Peyer's patch (tissue), 4 donors: ENCODE measurements around the gene HTR6. TPM values are rescaled to one million over a fixed set of nuclear protein-coding genes. Genes with fewer than 3 reads are reported as not detected.
"Not testable (repeated sequence)": the region's sequence is repeated elsewhere in the genome, so short reads cannot be mapped to it uniquely, and the experiment has no call there.

Experiments used
- DNase-seq, 3 donors: peaks; one replicate each; pipeline ENCODE4 v3.0.0-alpha.2; 2017 to 2019
- H3K27ac ChIP-seq, 4 donors: fragments of 200-600 bp; sonication (generic); one replicate each; pipeline ENCODE4 v1.5.1; 2016 to 2019
- H3K27me3 ChIP-seq, 2 donors: fragments of 200-600 bp; sonication (generic); one replicate each; pipeline ENCODE4 v1.5.1; 2019
- H3K36me3 ChIP-seq, 3 donors: fragments of 200-600 bp; sonication (generic); one replicate each; pipeline ENCODE4 v1.5.1; 2016 to 2019
- H3K4me1 ChIP-seq, 4 donors: fragments of 200-600 bp; sonication (generic); one replicate each; pipeline ENCODE4 v1.5.1; 2016 to 2019
- H3K4me3 ChIP-seq, 4 donors: fragments of 200-600 bp; sonication (generic); 1 replicate in 3 of 4; 2 replicates in 1 of 4; pipeline ENCODE4 v1.5.1; 2016 to 2019; ENCODE audit warnings: mild to moderate bottlenecking in 1 of 4
- H3K9me3 ChIP-seq, 4 donors: fragments of 200-600 bp; sonication (generic); one replicate each; pipeline ENCODE4 v1.5.1; 2016 to 2019; ENCODE audit warnings: mild to moderate bottlenecking in 1 of 4
- POLR2A ChIP-seq, 2 donors: fragments of 450-650 bp; IDR thresholded peaks; one replicate each; pipeline ENCODE4 v1.5.1; 2017; ENCODE audit warnings: antibody characterized with exemption in 2 of 2, mild to moderate bottlenecking in 2 of 2, moderate library complexity in 2 of 2
- total RNA-seq, 4 donors: library from RNA; depleted of rRNA; stranded (reverse); fragments of >200 nt; gene quantifications; one replicate each; pipeline ENCODE4 v1.1.0, GENCODE V29; 2016
- TF ChIP-seq, protein P1 (sequence below), 6 experiments: fragments of 450-650 bp in 4 of 6; fragments of 200-600 bp in 2 of 6; sonication (generic) in 1 of 6; IDR thresholded peaks; one replicate each; pipeline ENCODE4 v1.5.1; 2017 to 2019; ENCODE audit warnings: antibody characterized with exemption in 6 of 6, mild to moderate bottlenecking in 3 of 6, moderate library complexity in 1 of 6

Gene HTR6
- total RNA-seq, 4 donors from 2014 or later = 0.88 TPM; not detected in 3

DNA sequence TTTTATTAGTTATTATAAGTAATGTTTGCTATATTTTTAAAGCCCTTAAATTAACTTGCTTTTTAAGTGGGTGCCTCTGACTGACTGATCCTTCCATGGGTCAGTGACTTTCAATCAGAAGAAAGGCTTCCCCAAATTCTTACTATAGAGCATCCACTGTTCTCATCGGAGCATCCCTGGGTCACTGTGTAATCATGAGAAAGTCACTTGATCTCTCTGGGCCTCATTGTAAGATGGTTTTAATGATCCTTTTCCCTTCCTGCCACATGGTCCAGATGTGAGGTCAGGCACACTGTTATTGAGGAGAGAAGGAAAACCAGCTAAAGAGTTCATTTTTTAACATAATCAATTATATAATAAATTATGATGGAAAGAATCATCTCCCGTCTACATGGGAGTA is 31.6 kb upstream of the HTR6 start:
- H3K9me3 ChIP-seq = no peaks in the 10 kb centered on the region
- no peaks in the 10 kb centered on the region for H3K27me3 ChIP-seq
- peaks cover 0 to 3% (median 0%) of the 10 kb centered on the region in 3 donors for H3K36me3 ChIP-seq
- DNase-seq = no peak
- no peak overlapping the region for H3K4me3 ChIP-seq
- no peak for TF ChIP-seq POLR2A (IDR thresholded peaks at IDR 0.05)
- TF ChIP-seq, protein P1, sequence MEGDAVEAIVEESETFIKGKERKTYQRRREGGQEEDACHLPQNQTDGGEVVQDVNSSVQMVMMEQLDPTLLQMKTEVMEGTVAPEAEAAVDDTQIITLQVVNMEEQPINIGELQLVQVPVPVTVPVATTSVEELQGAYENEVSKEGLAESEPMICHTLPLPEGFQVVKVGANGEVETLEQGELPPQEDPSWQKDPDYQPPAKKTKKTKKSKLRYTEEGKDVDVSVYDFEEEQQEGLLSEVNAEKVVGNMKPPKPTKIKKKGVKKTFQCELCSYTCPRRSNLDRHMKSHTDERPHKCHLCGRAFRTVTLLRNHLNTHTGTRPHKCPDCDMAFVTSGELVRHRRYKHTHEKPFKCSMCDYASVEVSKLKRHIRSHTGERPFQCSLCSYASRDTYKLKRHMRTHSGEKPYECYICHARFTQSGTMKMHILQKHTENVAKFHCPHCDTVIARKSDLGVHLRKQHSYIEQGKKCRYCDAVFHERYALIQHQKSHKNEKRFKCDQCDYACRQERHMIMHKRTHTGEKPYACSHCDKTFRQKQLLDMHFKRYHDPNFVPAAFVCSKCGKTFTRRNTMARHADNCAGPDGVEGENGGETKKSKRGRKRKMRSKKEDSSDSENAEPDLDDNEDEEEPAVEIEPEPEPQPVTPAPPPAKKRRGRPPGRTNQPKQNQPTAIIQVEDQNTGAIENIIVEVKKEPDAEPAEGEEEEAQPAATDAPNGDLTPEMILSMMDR (IDR thresholded peaks at IDR 0.05) = no peak
- no peak overlapping the region for H3K27ac ChIP-seq
- H3K4me1 ChIP-seq = no peaks in the 10 kb centered on the region

DNA sequence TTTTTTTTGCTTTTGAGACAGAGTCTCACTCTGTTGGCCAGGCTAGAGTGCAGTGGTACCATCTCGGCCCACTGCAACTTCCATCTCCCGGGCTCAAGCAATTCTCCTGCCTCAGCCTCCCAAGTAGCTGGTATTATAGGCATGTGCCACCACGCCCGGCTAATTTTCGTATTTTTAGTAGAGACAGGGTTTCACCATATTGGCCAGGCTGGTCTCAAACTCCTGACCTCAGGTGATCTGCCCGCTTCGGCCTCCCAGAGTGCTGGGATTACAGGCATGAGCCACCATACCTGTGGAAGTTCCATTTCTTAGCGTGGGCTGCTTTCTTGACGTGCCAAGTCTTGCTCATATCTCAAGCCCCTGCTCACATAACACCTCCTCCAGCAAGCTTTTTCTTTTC is 29.6 kb upstream of the HTR6 start:
- not testable (repeated sequence) for H3K4me3 ChIP-seq, H3K9me3 ChIP-seq, H3K27me3 ChIP-seq, DNase-seq, H3K4me1 ChIP-seq, H3K27ac ChIP-seq, H3K36me3 ChIP-seq

GRCh38 chr1:19635646-19636045 is 29.0 kb upstream of the HTR6 start:
- Histone ChIP-seq H3K36me3 (no peaks in the 10 kb centered on the region), H3K27me3 (no peaks in the 10 kb centered on the region), H3K27ac (no peak overlapping the region), H3K9me3 (no peaks in the 10 kb centered on the region), H3K4me1 (peaks cover 0 to 5% (median 0%) of the 10 kb centered on the region in 4 donors), H3K4me3 (no peak overlapping the region)
- DNase-seq = no peak
- TF ChIP-seq POLR2A (IDR thresholded peaks at IDR 0.05) = no peak
- TF ChIP-seq, protein P1 (IDR thresholded peaks at IDR 0.05) = no peak

DNA sequence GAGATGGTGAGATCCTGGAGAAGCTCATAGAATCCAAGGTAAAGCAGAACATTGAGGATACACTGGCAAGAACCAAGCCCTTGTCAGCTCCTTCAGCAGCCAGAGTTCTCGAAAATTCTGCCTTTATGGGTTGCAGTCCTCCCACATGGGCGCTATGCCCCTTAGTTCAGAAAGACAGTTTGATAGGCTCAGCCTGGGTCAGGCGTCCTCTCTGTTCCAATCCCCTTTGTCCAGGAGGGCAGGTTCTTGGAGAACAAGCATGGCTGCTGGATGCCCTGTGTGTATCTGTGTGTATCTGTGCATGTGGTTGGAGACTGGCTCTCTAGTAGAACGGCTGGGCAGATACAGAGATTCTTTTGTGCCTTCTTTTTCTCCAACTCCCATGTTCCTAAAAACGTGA is 28.6 kb upstream of the HTR6 start:
- TF ChIP-seq, protein P1 (IDR thresholded peaks at IDR 0.05) = no peak
- TF ChIP-seq POLR2A (IDR thresholded peaks at IDR 0.05) = no peak
- Histone ChIP-seq H3K27ac (no peak overlapping the region), H3K9me3 (no peaks in the 10 kb centered on the region), H3K36me3 (no peaks in the 10 kb centered on the region), H3K27me3 (no peaks in the 10 kb centered on the region), H3K4me3 (no peak overlapping the region), H3K4me1 (peaks cover 0 to 7% (median 0%) of the 10 kb centered on the region in 4 donors)
- no peak for DNase-seq

DNA sequence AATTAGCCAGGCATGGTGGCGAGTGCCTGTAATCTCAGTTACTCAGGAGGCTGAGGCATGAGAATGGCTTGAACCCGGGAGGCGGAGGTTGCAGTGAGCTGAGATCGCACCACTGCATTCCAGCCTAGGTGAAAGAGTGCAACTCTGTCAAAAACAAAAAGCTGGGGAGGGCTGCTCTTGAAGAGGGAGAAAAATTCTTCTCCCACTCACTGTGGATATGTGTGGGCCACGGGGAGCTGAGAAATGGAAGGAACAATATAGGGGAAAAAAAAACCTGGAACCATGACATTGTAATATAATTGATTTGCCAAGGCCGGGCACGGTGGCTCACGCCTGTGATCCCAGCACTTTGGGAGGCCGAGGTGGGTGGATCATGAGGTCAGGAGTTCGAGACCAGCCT is 27.9 kb upstream of the HTR6 start:
- not testable (repeated sequence) for H3K4me1 ChIP-seq, H3K27me3 ChIP-seq, H3K4me3 ChIP-seq, DNase-seq, H3K36me3 ChIP-seq, H3K27ac ChIP-seq, H3K9me3 ChIP-seq

- TF ChIP-seq, protein P1 (IDR thresholded peaks at IDR 0.05) = no peak
- no peak for TF ChIP-seq POLR2A (IDR thresholded peaks at IDR 0.05)
- Histone ChIP-seq H3K27ac (no peak overlapping the region), H3K4me3 (no peak overlapping the region), H3K27me3 (no peaks in the 10 kb centered on the region), H3K9me3 (no peaks in the 10 kb centered on the region), H3K4me1 (peaks cover 0 to 7% (median 0%) of the 10 kb centered on the region in 4 donors), H3K36me3 (no peaks in the 10 kb centered on the region)
- DNase-seq = no peak
Measured at GRCh38 chr1:19637606-19638005, 27.1 kb upstream of the HTR6 start.

- not testable (repeated sequence) for H3K9me3 ChIP-seq, H3K4me3 ChIP-seq, H3K27me3 ChIP-seq, DNase-seq, H3K36me3 ChIP-seq
- Histone ChIP-seq H3K27ac (peak overlapping the region in 2 of 4 donors; percentile 92 to 94), H3K4me1 (peaks cover 0 to 18% (median 3%) of the 10 kb centered on the region in 4 donors)
Measured at GRCh38 chr1:19639228-19639627, 25.4 kb upstream of the HTR6 start.
